GM19035 (cell line): ENCODE measurements around the gene BAZ2B.
A peak's percentile ranks its signal among the peaks of the same experiment; 100 is the strongest.
"Not testable (repeated sequence)": the region's sequence is repeated elsewhere in the genome, so short reads cannot be mapped to it uniquely, and the experiment has no call there.

Experiments used
- ATAC-seq: cut with Tn5 transposase; IDR thresholded peaks from one replicate; pipeline ENCODE4 v1.9.1; 2021; ENCODE audit not compliant: unreplicated experiment

BAZ2B gene

DNA sequence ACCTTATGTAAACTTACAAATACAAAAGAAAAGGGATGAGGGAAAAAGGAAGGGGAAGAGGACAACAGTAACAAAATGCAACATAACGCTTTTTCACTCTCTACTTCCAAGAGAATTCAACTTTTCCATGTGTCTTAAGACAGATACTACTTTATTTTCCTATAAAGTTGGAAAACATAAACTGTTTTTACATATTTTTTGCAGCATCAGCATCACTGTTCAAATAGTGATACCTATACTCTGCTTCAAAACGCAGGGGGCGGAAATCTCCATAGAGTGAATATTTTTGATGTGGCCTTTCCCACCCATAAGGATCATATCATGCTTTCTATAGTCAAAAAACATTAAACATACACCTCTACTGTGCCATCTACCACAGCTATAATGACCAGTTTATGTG is 77.5 kb downstream of the BAZ2B start:
- ATAC-seq = no peak

DNA sequence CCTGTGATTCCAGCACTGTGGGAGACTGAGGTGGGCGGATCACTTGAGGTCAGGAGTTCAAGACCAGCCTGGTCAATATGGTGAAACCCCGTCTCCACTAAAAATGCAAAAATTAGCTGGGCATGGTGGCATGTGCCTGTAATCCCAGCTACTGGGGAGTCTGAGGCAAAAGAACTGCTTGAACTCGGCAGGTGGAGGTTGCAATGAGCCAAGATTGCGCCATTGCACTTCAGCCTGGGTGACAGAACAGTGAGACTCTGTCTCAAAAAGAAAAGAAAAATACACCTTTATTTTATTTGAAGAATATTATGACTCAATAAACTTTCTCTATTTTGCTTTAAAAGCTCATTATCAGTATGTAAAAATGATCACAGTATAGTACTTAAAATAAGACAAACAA is 81.1 kb downstream of the BAZ2B start:
- ATAC-seq = not testable (repeated sequence)

DNA sequence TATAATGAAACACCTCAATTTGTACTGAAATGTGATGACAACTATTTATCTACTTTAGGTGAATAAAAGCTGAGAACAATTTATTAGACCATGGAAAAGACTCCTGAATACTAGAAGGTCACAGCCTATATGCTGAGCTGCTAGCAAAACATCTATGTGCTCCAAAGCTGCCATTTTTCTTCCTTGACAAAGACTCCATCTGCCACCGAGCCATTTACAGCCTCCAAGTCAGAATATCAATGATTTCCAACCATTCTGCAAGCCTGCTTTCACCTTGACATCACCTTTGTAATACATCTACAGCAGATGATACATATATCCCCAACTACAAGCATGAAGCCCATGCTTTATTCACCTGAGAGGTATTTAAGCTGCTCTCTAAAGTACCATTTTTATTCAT is 84.9 kb downstream of the BAZ2B start:
- ATAC-seq = no peak

DNA sequence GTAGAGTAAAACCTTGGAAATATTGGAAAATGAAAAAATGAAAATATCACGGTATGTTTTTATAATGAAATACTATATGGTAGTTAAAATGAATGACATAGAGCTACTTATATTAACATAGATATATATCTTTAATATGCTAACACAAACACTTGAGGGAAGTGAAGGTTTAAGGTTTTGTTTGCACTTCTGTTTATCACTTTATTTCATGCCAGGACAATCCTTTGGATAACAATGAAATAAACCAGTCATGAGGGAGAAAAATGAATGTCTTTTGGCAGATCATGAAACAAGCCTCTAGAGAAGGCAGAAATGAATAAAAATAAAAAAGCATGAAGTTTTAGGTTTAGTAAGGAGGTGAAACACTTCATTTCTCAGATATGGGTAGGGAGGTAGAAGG is 89.9 kb downstream of the BAZ2B start:
- no peak for ATAC-seq

DNA sequence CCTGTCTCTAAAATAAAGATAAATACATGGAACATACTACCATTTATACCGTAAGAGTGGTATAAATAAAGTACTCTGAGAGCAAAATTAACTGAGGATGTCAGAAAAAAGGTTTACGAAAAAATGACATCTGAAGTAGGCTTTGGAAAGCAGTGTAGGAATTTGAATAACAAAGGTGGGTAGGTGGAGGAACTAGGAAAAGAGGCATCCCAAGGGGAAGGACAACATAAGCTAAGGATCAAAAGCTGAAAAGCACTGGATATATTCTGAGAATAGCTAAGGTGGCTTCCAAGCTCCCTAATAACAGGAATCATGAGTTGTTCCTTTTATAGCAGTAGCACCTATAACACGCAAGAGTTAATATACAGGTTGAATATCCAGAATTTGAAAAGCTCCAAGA is 91.3 kb downstream of the BAZ2B start:
- ATAC-seq = no peak

DNA sequence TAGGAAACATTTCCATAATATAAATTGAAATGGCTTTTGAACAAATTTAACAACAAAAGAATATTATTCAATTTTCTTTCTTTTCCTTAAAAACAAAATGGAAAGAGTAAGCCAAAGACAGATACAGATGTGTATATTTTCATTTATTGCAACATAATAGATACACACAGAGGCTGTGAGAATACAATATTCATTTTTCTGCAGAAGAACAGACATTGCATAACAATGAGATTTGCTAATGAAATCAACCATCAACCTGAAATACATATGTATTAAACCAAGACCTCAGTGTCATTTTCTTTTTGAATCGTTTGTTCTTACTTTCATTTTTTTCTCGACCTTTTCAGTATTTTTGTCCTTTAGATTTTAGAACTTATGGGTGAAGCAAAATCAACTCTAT is 95.1 kb downstream of the BAZ2B start:
- ATAC-seq = no peak

DNA sequence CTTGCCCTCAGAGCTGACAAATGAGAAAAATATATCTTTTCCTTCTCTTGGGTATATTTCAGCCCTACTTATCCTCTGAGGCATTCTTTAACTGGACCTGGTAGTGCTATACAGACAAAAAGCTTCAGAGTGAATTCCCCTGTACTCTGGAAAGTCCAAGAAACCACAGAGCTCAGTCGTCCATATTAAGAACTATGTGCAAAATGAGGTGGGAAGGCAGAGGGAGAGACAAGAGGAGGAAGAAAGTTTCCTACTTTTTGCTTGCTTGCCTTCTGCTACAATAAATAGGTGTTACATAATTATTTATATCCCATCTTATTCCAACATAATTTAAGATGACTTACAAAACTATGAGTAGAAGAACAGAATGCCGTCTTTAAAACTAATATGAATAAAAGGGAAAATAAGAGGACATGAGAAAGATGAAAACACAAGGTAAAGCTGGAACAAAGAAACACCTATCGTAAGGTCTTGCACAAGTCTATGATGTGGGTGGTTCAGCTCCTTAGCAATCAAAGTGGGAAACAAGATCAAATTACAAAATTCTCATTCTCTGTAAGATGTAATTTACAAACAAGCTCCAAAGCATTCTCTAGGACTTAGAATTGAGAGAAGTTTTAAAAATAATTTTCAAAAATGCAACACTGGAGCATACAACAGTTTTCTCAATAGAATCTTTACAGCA is 97.9 kb downstream of the BAZ2B start:
- ATAC-seq = no peak

DNA sequence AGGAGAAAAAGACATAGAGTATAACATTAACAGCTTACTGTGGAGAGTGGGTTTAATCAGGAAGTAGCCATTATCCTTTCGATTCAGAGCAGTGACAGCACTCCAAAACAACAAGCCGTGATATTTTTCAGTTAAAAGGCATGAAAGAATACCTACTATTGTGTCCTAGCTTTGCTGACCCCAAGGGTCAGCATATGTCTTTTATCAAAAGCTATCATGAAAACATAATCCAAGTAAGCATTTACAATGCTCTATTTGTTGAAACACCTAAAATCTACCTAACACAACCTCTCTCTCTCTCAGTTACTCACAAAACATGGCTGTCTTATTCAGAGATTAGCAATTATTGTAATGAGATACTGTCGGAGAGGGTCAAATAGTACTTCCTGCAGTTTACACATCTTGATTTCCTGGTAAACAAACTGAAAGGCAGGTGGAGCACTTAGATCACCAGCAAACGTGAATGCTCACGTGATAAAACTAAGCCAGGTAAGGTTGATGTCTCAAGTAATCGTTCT is 100.0 kb downstream of the BAZ2B start:
- peak; percentile 91 for ATAC-seq

DNA sequence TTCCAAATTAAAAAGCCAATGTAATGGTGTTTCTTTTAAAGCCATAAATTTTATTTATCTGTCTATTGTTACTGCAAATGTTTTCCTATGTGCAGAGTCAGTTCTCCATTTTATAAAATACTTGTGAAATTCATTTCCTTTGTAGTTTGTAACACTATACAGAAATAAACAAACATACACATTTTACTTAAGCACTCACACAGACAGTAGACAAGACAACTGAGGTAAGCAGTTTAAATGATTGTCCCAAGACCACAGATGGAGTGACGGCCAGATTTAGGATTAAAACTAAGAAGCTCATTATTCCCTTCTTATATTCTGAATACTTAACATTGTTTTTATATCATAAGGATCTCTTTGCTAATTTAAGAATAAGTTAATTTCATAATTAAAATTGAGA is 100.9 kb downstream of the BAZ2B start:
- ATAC-seq = no peak

DNA sequence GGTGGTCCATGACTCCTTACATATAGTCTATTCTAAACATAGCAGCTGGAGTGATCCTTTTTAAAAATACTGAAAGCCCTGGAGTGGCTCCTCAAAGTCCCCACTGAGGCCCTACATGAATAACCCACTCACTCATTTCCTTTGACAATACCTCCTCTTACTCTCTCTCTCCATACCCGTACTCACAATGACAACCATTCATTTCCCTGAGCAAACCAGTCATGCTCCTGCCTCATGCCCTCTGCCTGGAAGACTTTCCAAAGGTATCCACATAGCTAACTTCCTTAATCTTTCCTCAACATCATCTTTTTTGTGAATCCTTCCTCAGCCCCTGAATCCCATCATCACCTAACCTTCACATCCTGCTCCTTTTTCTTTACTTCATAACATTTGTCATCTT is 102.6 kb downstream of the BAZ2B start:
- no peak for ATAC-seq

DNA sequence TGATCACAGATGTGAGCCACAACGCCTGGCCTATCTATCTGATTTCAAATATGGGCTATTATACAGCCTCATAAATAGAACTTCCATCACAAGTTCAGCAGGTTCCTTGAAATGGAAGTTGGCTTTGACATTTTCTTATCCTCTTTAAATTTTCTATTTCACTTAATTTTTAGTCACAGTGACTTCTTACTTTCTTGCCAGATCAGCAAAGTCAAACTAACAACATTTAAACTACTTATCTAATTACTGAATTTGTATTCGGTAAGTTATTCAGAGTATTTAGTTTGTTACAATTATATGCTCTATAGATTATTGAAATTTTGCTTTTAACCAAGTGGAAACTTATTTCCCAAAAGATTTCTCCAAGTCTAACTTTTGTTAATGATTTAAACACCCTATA is 108.2 kb downstream of the BAZ2B start:
- no peak for ATAC-seq

DNA sequence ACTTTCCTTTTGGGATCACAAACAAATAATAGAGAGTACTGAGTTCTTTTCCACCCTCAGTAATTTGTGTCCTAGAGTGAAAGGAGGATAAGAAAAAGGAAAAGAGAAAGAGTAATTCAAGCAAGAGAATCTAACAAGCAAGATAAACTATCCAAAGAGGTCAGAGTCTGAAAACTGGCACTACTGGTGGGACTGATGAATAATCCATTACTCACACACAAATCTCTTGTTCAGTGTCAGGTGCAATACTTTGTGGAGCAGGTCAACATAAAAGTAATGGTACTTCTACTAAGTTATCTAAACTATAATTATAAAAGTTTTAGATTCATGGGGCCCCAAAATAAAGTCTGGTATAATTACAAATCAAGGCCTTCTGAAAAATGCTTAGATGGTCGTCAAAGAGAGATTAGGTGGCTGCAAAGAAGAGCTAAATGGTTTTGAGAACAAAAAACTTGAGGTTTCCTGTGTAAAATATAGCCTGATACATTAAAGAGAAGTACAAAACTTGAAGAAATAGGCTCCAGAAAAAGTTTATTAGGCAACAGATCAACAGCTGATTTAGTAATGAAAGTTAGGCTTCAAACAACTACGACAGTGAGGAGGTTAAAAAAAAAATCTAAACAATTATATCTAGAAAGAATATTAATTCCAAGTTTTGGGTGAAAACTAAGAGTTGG is 109.4 kb downstream of the BAZ2B start:
- no peak for ATAC-seq

DNA sequence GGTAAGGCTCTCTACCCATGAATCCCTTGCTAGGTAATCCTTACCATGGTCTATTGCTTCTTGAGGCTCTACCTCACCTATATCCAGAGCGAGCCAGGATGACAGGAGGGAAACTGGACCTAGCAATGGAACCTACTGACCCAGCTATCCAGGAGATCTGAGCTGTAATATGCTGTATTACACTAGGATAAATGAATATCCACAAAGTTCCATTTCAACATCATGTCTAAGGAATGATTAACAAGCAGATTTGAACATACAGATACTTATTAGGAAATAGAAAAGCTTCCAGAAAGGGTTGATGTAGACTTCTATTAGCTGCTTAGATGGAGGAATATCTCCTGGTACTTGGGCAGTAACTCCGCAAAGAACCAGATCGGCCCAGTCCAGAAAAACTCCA is 110.1 kb downstream of the BAZ2B start:
- ATAC-seq = no peak

DNA sequence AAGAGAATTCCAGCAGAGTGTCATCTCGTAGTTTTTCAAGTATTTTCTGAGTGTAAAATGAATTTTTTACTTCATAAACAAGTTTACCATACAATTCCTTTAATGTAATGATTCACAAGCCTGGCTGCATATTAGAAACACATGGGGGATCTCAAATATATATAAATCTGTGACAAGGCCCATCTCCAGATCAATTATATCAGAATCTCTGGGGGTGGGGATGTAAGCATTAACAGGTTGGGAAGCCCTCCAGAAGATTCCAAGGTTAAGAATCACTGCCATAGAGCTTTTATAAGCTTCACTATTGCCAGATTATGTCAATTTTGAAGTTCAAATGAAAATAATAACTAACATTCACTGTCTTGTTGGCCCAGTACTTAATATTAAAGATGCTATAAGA is 111.2 kb downstream of the BAZ2B start:
- ATAC-seq = no peak

DNA sequence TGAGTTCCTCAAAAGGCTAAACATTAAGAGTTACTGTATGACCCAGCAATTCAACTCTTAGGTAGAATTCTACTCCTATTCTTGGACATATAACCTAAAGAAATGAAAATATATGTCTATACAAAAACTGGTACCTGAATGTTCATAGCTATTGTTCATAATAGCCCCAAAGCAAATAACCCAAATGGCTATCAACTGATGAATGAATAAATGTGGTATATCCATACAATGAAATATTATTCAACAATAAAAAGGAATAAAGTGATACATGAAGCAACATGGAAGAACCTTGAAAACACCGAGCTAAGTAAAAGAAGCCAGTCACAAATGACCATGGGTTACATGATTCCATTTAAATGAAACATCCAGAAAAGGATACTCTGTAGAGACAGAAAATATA is 114.6 kb downstream of the BAZ2B start:
- ATAC-seq = no peak

DNA sequence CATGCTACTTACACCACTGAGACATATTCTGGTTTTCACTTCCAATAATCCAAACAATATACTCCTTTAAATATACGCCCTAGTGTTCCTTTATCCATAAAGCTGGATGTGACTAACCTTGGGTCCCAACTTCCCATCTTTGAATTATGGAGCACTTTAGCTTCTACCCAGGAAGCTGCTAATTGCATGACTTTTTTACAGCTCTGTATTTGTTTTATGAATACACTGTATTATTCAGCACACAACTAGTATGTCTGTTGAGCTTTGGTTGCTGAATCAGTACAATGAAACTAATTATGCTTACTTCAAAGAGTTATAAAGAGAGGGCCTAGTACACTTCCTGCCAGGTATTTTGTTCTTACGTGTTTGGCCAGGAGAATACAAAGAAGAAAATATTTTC is 118.5 kb downstream of the BAZ2B start:
- ATAC-seq = no peak

DNA sequence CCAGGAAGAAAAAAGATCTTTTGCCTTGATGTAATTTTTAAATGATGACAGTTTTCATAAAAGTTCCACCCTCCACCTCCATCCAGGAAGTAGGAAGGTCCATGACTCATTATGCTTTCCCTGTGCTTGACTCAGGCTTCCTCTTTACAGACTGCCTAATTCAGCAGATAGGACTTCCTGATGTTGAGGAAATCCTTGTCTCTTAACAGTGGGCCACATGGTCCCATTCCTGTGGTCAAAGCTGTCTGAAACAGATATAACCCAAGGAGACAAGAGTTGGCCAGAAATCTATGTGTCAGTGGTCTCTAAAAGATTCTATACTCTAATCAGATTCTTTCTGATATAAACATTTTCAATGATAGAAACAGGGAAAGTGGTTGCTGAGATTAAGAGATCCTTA is 119.1 kb downstream of the BAZ2B start:
- no peak for ATAC-seq

DNA sequence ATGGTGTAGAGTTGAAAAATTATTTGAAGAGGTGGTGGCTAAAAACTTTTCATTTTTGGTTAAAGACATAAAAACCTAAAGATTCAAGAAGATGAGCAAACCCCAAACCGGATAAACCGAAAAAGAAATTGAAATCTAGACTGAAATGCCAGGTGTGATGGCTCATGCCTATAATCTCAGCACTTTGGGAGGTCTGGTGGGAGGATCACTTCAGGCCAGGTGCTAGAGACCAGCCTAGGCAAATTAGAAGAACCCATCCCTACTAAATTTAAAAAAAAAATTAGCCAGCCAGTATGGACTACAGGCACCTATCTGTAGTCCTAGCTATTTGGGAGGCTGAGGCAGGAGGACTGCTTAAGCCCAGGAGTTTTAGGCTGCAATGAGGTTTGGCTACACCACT is 126.9 kb downstream of the BAZ2B start:
- no peak for ATAC-seq

DNA sequence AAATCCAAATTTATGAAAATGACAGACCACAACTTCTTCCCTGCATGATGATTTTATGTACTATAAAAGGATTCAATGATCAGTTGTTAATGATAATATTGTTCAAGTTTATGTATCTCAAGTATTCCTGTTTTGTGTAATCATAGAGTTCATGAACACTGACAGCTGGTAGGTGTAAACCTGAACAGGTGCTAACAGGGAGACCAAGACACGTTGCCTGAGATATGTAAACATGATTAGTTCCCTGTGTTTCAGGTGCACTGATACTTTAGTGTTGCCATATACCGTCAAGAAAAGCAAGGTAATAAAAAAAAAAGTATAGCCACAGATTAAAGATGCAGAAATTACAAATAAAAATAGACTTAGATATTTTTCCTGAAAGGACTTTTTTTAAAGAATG is 131.8 kb downstream of the BAZ2B start:
- no peak for ATAC-seq

DNA sequence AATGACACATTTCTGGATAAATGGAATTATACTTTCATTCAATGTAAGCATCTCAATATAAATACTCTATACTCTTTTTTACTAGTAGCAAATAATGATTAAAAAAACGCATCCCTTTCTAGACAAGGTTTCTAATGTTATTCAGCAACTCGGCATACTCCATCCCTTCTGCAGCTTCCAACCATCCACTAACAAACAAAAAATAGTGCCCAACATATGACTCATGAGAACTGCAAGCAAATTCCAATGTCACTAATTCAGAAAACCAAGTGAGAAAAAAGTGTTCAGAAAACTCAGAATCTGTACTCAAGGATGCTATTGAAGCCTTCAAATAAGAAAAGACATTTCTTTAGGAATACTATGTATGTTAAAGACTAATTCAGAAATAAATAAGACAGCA is 140.0 kb downstream of the BAZ2B start:
- ATAC-seq = no peak

DNA sequence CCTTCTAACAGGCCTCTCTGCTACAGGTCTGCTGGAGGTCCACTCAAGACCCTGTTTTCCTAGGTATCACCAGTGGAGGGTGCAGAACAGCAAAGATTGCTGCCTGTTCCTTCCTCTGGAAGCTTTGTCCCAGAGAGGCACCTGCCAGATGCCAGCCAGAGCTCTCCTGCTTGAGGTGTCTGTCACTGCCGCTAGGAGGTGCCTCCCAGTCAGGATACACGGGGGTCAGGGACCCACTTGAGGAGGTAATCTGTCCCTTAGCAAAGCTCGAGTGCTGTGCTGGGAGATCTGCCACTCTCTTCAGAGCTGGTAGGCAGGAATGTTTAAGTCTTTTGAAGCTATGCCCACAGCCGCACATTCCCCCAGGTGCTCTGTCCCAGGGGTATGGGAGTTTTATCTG is 140.6 kb downstream of the BAZ2B start:
- no peak for ATAC-seq

DNA sequence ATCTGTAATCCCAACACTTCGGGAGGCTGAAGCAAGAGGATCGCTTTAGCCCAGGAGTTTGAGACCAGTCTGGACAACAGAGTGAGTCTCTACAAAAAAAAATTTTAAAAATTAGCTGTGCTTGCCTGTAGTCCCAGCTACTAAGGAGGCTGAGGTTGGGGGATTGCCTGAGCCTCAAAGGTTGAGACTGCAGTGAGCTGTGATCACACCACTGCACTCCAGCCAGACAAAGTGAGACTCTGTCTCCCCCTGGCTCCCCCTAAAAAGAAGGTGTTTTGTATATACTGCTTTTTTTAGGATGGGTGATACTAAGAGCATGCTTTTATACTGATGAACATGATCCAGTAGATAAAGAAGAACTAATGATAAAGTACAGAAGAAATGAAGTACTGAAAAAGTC is 145.0 kb downstream of the BAZ2B start:
- ATAC-seq = no peak

DNA sequence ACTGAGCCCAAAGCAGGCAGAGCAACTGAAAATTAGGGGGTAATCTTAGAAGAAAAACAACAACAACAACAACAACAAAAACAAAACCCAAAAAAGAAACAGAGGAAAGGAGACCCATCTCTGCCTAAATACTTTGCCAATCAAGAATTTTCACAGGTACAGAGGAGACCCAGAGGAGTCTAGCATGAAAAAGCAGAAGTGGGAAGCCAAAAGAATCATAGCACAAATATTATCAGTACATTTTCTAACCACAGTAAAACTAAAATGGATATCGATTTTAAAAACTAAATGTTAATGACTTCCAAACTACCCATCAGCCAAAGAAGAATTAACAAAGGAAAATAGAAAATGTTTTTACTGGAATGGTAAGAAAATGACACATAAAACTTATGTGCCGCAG is 148.1 kb downstream of the BAZ2B start:
- no peak for ATAC-seq
